H9 (cell line): ENCODE data around the gene CDKN2D. TPM values are rescaled to one million over a fixed set of nuclear protein-coding genes. Genes with fewer than 3 reads are reported as not detected.

Experiments
- DNase-seq: peaks from one replicate; pipeline ENCODE4 v3.0.0-alpha.2; 2017
- H2AFZ ChIP-seq: one replicate; pipeline ENCODE4 v1.6.1; 2013; ENCODE audit warnings: mild to moderate bottlenecking, low read length, control low read depth, moderate library complexity
- H2AK5ac ChIP-seq: 2 replicates; pipeline ENCODE4 v1.6.1; 2013; ENCODE audit warnings: low read length, control low read depth, mixed read lengths; ENCODE audit not compliant: insufficient read length
- H2BK120ac ChIP-seq: one replicate; pipeline ENCODE4 v1.6.1; 2013; ENCODE audit warnings: low read depth, mild to moderate bottlenecking, low read length, control low read depth, inconsistent platforms; ENCODE audit not compliant: poor library complexity, severe bottlenecking
- H2BK12ac ChIP-seq: 2 replicates; pipeline ENCODE4 v1.6.1; 2013; ENCODE audit warnings: low read length, control low read depth, mixed read lengths, low read depth; ENCODE audit not compliant: insufficient read length
- H2BK15ac ChIP-seq: 2 replicates; pipeline ENCODE4 v1.6.1; 2013; ENCODE audit warnings: low read depth, low read length, control low read depth
- H2BK20ac ChIP-seq: one replicate; pipeline ENCODE4 v1.6.1; 2013; ENCODE audit warnings: low read depth, mild to moderate bottlenecking, low read length, control low read depth, inconsistent platforms; ENCODE audit not compliant: poor library complexity, severe bottlenecking
- H2BK5ac ChIP-seq: 2 replicates; pipeline ENCODE4 v1.6.1; 2013; ENCODE audit warnings: low read length, control low read depth, mixed read lengths; ENCODE audit not compliant: insufficient read length
- H3K14ac ChIP-seq: 2 replicates; pipeline ENCODE4 v1.6.1; 2013; ENCODE audit warnings: low read length, control low read depth; ENCODE audit not compliant: insufficient read depth
- H3K18ac ChIP-seq: 2 replicates; pipeline ENCODE4 v1.6.1; 2013; ENCODE audit warnings: low read depth, mild to moderate bottlenecking, mixed read lengths, low read length, control low read depth; ENCODE audit not compliant: insufficient read length
- H3K23ac ChIP-seq: 2 replicates; pipeline ENCODE4 v1.6.1; 2013; ENCODE audit warnings: low read length, control low read depth, mixed read lengths, low read depth; ENCODE audit not compliant: insufficient read length
- H3K23me2 ChIP-seq: 2 replicates; pipeline ENCODE4 v1.6.1; 2013; ENCODE audit warnings: low read depth, mild to moderate bottlenecking, mixed read lengths, low read length, control low read depth; ENCODE audit not compliant: insufficient read length, poor library complexity, severe bottlenecking
- H3K27ac ChIP-seq: 2 replicates; pipeline ENCODE4 v1.5.1; 2013; ENCODE audit warnings: low read length, control low read depth, mixed read lengths, low read depth; ENCODE audit not compliant: insufficient read length
- H3K27me3 ChIP-seq: 2 replicates; pipeline ENCODE4 v1.6.1; 2013; ENCODE audit warnings: low read length, control low read depth, inconsistent platforms; ENCODE audit not compliant: insufficient read depth
- H3K4ac ChIP-seq: 2 replicates; pipeline ENCODE4 v1.6.1; 2013; ENCODE audit warnings: low read depth, mild to moderate bottlenecking, control low read depth, inconsistent platforms, low read length, moderate library complexity
- H3K4me1 ChIP-seq: 2 replicates; pipeline ENCODE4 v1.6.1; 2013; ENCODE audit warnings: low read length, control low read depth, inconsistent platforms; ENCODE audit not compliant: insufficient read depth
- H3K4me2 ChIP-seq: 2 replicates; pipeline ENCODE4 v1.6.1; 2013; ENCODE audit warnings: low read length, control low read depth, mixed read lengths; ENCODE audit not compliant: insufficient read length, insufficient read depth
- H3K56ac ChIP-seq: 2 replicates; pipeline ENCODE4 v1.6.1; 2013; ENCODE audit warnings: low read depth, mild to moderate bottlenecking, mixed read lengths, low read length, control low read depth; ENCODE audit not compliant: insufficient read length
- H3K79me1 ChIP-seq: 2 replicates; pipeline ENCODE4 v1.6.1; 2013; ENCODE audit warnings: low read depth, mild to moderate bottlenecking, moderate library complexity, low read length, control low read depth, inconsistent platforms; ENCODE audit not compliant: insufficient read depth, poor library complexity, severe bottlenecking
- H3K79me2 ChIP-seq: 2 replicates; pipeline ENCODE4 v1.6.1; 2013; ENCODE audit warnings: low read length, control low read depth, inconsistent platforms; ENCODE audit not compliant: insufficient read depth
- H3K9ac ChIP-seq: 2 replicates; pipeline ENCODE4 v1.6.1; 2013; ENCODE audit warnings: low read length, control low read depth, mixed read lengths; ENCODE audit not compliant: insufficient read length; ENCODE audit errors: extremely low read depth
- H3K9me3 ChIP-seq: one replicate; pipeline ENCODE4 v1.6.1; 2013; ENCODE audit warnings: low read depth, low read length, inconsistent platforms; ENCODE audit not compliant: control insufficient read depth
- H3T11ph ChIP-seq: one replicate; pipeline ENCODE4 v1.6.1; 2013; ENCODE audit warnings: mild to moderate bottlenecking, low read length, control low read depth, inconsistent platforms
- H4K20me1 ChIP-seq: one replicate; pipeline ENCODE4 v1.6.1; 2013; ENCODE audit not compliant: control insufficient read depth, insufficient read length, insufficient read depth
- H4K5ac ChIP-seq: 2 replicates; pipeline ENCODE4 v1.6.1; 2013; ENCODE audit warnings: low read depth, mild to moderate bottlenecking, mixed read lengths, low read length, control low read depth; ENCODE audit not compliant: insufficient read length
- H4K8ac ChIP-seq: replicated peaks from 2 replicates; pipeline ENCODE4 v1.6.1; 2013; ENCODE audit warnings: low read length, control low read depth, mixed read lengths, low read depth; ENCODE audit not compliant: insufficient read length
- H4K91ac ChIP-seq: 2 replicates; pipeline ENCODE4 v1.6.1; 2013; ENCODE audit warnings: low read depth, mild to moderate bottlenecking, moderate library complexity, mixed read lengths, low read length, control low read depth; ENCODE audit not compliant: insufficient read length
- H3K27ac Mint-ChIP-seq, 3 experiments: 2 replicates in 2 of 3; 3 replicates in 1 of 3; pipeline ENCODE4 v1.8.0; 2020 to 2021; ENCODE audit warnings: mixed read lengths in 3 of 3, mild to moderate bottlenecking in 1 of 3, moderate library complexity in 1 of 3
- H3K27me3 Mint-ChIP-seq: 2 replicates; pipeline ENCODE4 v1.8.0; 2021; ENCODE audit warnings: low read depth, mild to moderate bottlenecking, moderate library complexity, mixed read lengths
- H3K36me3 Mint-ChIP-seq, 3 experiments: 2 replicates in 2 of 3; 3 replicates in 1 of 3; pipeline ENCODE4 v1.8.0; 2020 to 2021; ENCODE audit warnings: low read depth in 3 of 3, mixed read lengths in 3 of 3; ENCODE audit not compliant: insufficient read depth in 1 of 3
- H3K4me1 Mint-ChIP-seq, 2 experiments: 2 replicates each; pipeline ENCODE4 v1.8.0; 2020; ENCODE audit warnings: mixed read lengths in 2 of 2
- H3K4me3 Mint-ChIP-seq, 2 experiments: 2 replicates in 1 of 2; 3 replicates in 1 of 2; pipeline ENCODE4 v1.8.0; 2020 to 2021; ENCODE audit warnings: mild to moderate bottlenecking in 2 of 2, mixed read lengths in 2 of 2, moderate library complexity in 1 of 2
- H3K9me3 Mint-ChIP-seq, 2 experiments: 2 replicates in 1 of 2; 3 replicates in 1 of 2; pipeline ENCODE4 v1.8.0; 2020; ENCODE audit warnings: mild to moderate bottlenecking in 2 of 2, mixed read lengths in 2 of 2, moderate library complexity in 1 of 2
- WGBS: extraction: QIAGEN DNeasy Blood & Tissue Kit; methylation state at CpG from one replicate; pipeline ENCODE4 v1.1.7; 2013; ENCODE audit warnings: missing lambda C conversion rate, low lambda C conversion rate, mixed read lengths; ENCODE audit not compliant: insufficient read length; ENCODE audit errors: extremely low coverage; 5-methylcytosine and 5-hydroxymethylcytosine counted together
- microRNA-seq: library from miRNA; unstranded; fragments of <30 nt; microRNA quantifications from one replicate; pipeline ENCODE4, GENCODE V29; 2020; ENCODE audit warnings: borderline microRNAs expressed
- total RNA-seq: library from RNA; stranded (reverse); gene quantifications from 2 replicates; pipeline ENCODE4 v1.2.1, GENCODE V29; 2021
- TF ChIP-seq, protein P1 (sequence below): fragments of 200-600 bp; sonication (generic); conservative IDR thresholded peaks from 3 replicates; pipeline ENCODE4 v1.8.0; 2021; ENCODE audit warnings: antibody characterized with exemption, mild to moderate bottlenecking

CDKN2D gene
- total RNA-seq, 1 experiment from 2014 or later = 2.8 TPM

DNA sequence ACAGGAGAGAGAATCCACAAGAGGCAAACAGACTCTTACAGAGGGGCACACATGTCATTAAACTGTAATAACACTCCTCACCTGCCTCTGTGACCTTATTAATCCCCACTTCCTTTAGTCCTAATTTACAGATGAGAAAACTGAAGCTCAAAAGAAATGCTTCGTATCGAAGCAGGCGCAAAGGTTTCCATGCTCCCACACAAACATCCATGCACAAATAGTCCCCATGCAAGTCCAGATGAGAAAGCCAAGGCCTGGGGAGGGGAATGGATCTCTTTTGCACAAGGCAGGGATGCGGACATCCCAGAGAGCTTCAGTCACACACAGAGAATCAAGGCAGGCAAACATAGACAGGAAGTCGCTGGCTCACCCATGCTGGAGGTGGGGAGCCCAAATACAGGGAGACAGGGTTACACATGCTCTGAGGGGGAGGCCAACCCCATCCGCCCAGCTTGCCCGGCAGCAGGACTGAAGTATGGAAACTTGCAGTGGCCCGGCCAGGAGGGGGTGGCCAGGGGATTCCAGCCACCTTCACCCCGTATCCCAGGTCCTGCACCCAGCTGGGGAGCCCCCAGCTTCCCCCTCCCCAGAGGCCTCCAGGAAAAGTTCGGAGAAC is 52.0 kb downstream of the CDKN2D start:
- Histone ChIP-seq H3K27ac (no peak overlapping the region), H3K27me3 (peaks cover 7% of the 10 kb centered on the region; the same call in 1 of the 2 replicates), H3K79me1 (no peaks in the 10 kb centered on the region), H2BK15ac (no peak overlapping the region), H2BK12ac (no peak overlapping the region), H3K9me3 (no peaks in the 10 kb centered on the region), H3K23ac (no peak overlapping the region), H4K5ac (no peak overlapping the region), H2BK120ac (no peak overlapping the region), H3T11ph (no peak overlapping the region), H2AK5ac (no peak overlapping the region), H3K79me2 (no peaks in the 10 kb centered on the region), H3K56ac (no peak overlapping the region), H3K9ac (no peak overlapping the region), H3K18ac (no peak overlapping the region), H3K4me1 (no peaks in the 10 kb centered on the region; the same call in 1 of the 2 replicates), H3K14ac (no peak overlapping the region), H4K8ac (no peak overlapping the region), H2BK5ac (no peak overlapping the region), H4K20me1 (no peaks in the 10 kb centered on the region), H4K91ac (no peak overlapping the region), H2BK20ac (no peak overlapping the region), H3K4ac (no peak overlapping the region), H2AFZ (no peak overlapping the region), H3K23me2 (peaks cover 19% of the 10 kb centered on the region), H3K4me2 (peak overlapping the region; percentile 79)
- no peaks in the 10 kb centered on the region; a peak in 1 of 5 replicates for H3K9me3 Mint-ChIP-seq
- peaks cover 19 to 29% of the 10 kb centered on the region in 2 experiments for H3K4me1 Mint-ChIP-seq
- H3K4me3 Mint-ChIP-seq = peak overlapping the region; percentile 75 to 86
- TF ChIP-seq, protein P1, sequence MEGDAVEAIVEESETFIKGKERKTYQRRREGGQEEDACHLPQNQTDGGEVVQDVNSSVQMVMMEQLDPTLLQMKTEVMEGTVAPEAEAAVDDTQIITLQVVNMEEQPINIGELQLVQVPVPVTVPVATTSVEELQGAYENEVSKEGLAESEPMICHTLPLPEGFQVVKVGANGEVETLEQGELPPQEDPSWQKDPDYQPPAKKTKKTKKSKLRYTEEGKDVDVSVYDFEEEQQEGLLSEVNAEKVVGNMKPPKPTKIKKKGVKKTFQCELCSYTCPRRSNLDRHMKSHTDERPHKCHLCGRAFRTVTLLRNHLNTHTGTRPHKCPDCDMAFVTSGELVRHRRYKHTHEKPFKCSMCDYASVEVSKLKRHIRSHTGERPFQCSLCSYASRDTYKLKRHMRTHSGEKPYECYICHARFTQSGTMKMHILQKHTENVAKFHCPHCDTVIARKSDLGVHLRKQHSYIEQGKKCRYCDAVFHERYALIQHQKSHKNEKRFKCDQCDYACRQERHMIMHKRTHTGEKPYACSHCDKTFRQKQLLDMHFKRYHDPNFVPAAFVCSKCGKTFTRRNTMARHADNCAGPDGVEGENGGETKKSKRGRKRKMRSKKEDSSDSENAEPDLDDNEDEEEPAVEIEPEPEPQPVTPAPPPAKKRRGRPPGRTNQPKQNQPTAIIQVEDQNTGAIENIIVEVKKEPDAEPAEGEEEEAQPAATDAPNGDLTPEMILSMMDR = no peak
- no CpG with 5 or more reads among the region's 10 CpGs for WGBS
- DNase-seq = no peak
- no peak overlapping the region for H3K27ac Mint-ChIP-seq
- H3K27me3 Mint-ChIP-seq = peaks cover 20% of the 10 kb centered on the region
- H3K36me3 Mint-ChIP-seq = peaks cover 7 to 10% (median 8%) of the 10 kb centered on the region in 3 experiments; a peak in 6 of 7 replicates

Small RNA genes within 50 kb of the gene (microRNA-seq; reads per million reads assigned to microRNA genes)
- gene MIR1238 = not detected

Other genes with a start within 250 kb of the CDKN2D start
- 74.7 and 75.2 TPM in 2 replicates for gene RAVER1, start 235.4 kb downstream of the CDKN2D start, total RNA-seq
- gene ICAM3, start 229.4 kb downstream of the CDKN2D start, total RNA-seq = 28.3 and 29.6 TPM in 2 replicates
- 50.1 and 61.4 TPM in 2 replicates for gene TYK2, start 188.4 kb downstream of the CDKN2D start, total RNA-seq
- 155 and 164 TPM in 2 replicates for gene CDC37, start 165.4 kb downstream of the CDKN2D start, total RNA-seq
- gene PDE4A, start 148.4 kb downstream of the CDKN2D start, total RNA-seq = 8.5 and 8.9 TPM in 2 replicates
- gene KEAP1, start 65.6 kb downstream of the CDKN2D start, total RNA-seq = 88.7 and 101 TPM in 2 replicates
- 7.1 and 8.1 TPM in 2 replicates for gene S1PR5, start 51.5 kb downstream of the CDKN2D start, total RNA-seq
- 55.2 and 55.8 TPM in 2 replicates for gene ATG4D, start 25.1 kb downstream of the CDKN2D start, total RNA-seq
- 57.4 and 63.8 TPM in 2 replicates for gene KRI1, start 3.0 kb downstream of the CDKN2D start, total RNA-seq
- 146 and 150 TPM in 2 replicates for gene AP1M2, start 18.3 kb upstream of the CDKN2D start, total RNA-seq
- 111 and 121 TPM in 2 replicates for gene SLC44A2, start 56.6 kb upstream of the CDKN2D start, total RNA-seq
- gene ILF3, start 85.4 kb upstream of the CDKN2D start, total RNA-seq = 787 and 841 TPM in 2 replicates
- gene QTRT1, start 132.5 kb upstream of the CDKN2D start, total RNA-seq = 63.1 and 63.6 TPM in 2 replicates
- gene DNM2, start 149.1 kb upstream of the CDKN2D start, total RNA-seq = 136 and 152 TPM in 2 replicates